ENCODE data around the gene HNF1B. TPM values are rescaled to one million over a fixed set of nuclear protein-coding genes. Genes with fewer than 3 reads are reported as not detected.

HNF1B gene
- total and polyA plus RNA-seq, 2 donors (not counting 3 experiments of a cell fraction or from before 2014, with no cell fraction given) = not detected

GRCh38 chr17:37729905-37730304, 15.0 kb downstream of the HNF1B start:
- no peaks in the 10 kb centered on the region for H4K20me1 ChIP-seq (replicated peaks; ENCODE audit: control insufficient read depth, extremely low read depth, insufficient read depth, low read length)
- dilution Hi-C loops (cut with MboI; ENCODE audit: extremely low pct_ligation_motif_present, low sequenced_read_pairs) = no loop called here
- peaks cover 8 to 10% of the 10 kb centered on the region in 2 experiments for H3K27me3 ChIP-seq (ENCODE audit: control insufficient read depth in 2 of 2, insufficient read depth in 2 of 2, low read length in 2 of 2)

More at GRCh38 chr17:37729905-37730304, 15.0 kb downstream of the HNF1B start:
- CTCF ChIA-PET = no interaction called here
- Histone ChIP-seq H3K27ac (ENCODE audit: insufficient read depth, low read depth, low read length) (no peak overlapping the region), H3K9me1 (replicated peaks; ENCODE audit: control insufficient read depth, extremely low read depth, insufficient read depth, low read length) (no peaks in the 10 kb centered on the region), H3K4me1 (ENCODE audit: control insufficient read depth, extremely low read depth, insufficient read depth, low read length) (no peaks in the 10 kb centered on the region), H3K9ac (replicated peaks; ENCODE audit: extremely low read depth, insufficient read depth, low read length) (no peak overlapping the region), H3K4me3 (replicated peaks in 1 of 3; ENCODE audit: insufficient read depth in 1 of 3, low read depth in 1 of 3, low read length in 3 of 3) (no peak overlapping the region), H3K36me3 (ENCODE audit: control insufficient read depth in 2 of 2, extremely low read depth in 1 of 2, insufficient read depth in 2 of 2, low read length in 2 of 2) (no peaks in the 10 kb centered on the region), H2AFZ (ENCODE audit: low read depth, low read length) (no peak overlapping the region), H3K79me2 (ENCODE audit: control insufficient read depth, insufficient read depth, low read length) (no peaks in the 10 kb centered on the region), H3K4me2 (ENCODE audit: insufficient read depth, low read length) (no peak overlapping the region), H3K9me3 (replicated peaks; ENCODE audit: control insufficient read depth, insufficient read depth, low read length) (no peaks in the 10 kb centered on the region)
- FAIRE-seq (no peak), DNase-seq (ENCODE audit: low read depth, low spot score) (no peak)
- TF ChIP-seq GATA2 (IDR thresholded peaks at IDR 0.05; ENCODE audit: insufficient read depth, insufficient read length, low read depth, low read length) (no peak), MYC (IDR thresholded peaks at IDR 0.05; ENCODE audit: low read depth, low read length) (no peak), POLR2AphosphoS5 (IDR thresholded peaks at IDR 0.05; ENCODE audit: insufficient read depth, low read depth, low read length) (no peak), EZH2 (IDR thresholded peaks at IDR 0.05; ENCODE audit: borderline replicate concordance, low read depth, low read length, severe bottlenecking) (no peak), JUN (IDR thresholded peaks at IDR 0.05; ENCODE audit: borderline replicate concordance, insufficient read depth, insufficient read length, low read depth) (no peak), FOS (IDR thresholded peaks at IDR 0.05; ENCODE audit: borderline replicate concordance, insufficient read depth, low read length) (no peak), POLR2A (IDR thresholded peaks at IDR 0.05; ENCODE audit: low read depth, low read length) (no peak), CTCF (IDR thresholded peaks at IDR 0.05; ENCODE audit: extremely low read depth in 1 of 2, insufficient read depth in 1 of 2, low read depth in 1 of 2, low read length in 2 of 2) (no peak)
- TF ChIP-seq, protein P1, sequence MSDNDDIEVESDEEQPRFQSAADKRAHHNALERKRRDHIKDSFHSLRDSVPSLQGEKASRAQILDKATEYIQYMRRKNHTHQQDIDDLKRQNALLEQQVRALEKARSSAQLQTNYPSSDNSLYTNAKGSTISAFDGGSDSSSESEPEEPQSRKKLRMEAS (IDR thresholded peaks at IDR 0.05; ENCODE audit: insufficient read depth, insufficient read length) = no peak
- BruUV-seq (replicated peaks) = no TSS peak
- POLR2A ChIA-PET = no interaction called here
- intact Hi-C loops (cut with micrococcal nuclease) = no loop called here

Data from endothelial cell of umbilical vein (primary cell).